IMR-90 (cell line): ENCODE results near the gene NKPD1. TPM values are rescaled to one million over a fixed set of nuclear protein-coding genes. Genes with fewer than 3 reads are reported as not detected.

ENCODE experiments used
- ATAC-seq: fragments of 200-7000 bp; cut with Tn5 transposase; 2 replicates; pipeline ENCODE4 v1.9.1; 2020; ENCODE audit warnings: low read depth, mild to moderate bottlenecking, moderate library complexity
- BruUV-seq: library from RNA; stranded (reverse); fragments of 400-500 nt; replicated peaks from 2 replicates; lab custom pipeline; 2021; lab: Mats Ljungman, UMichigan
- CTCF ChIA-PET: fragments of 300-600 bp; formaldehyde crosslinking; extraction: SDS; loops from one replicate; lab custom pipeline; 2021; ENCODE audit warnings: antibody characterized with exemption; lab: Yijun Ruan, JAX
- POLR2A ChIA-PET: fragments of 300-600 bp; sonication (Branson Sonifier 250); formaldehyde crosslinking; loops from one replicate; lab custom pipeline; 2022; ENCODE audit warnings: antibody characterized with exemption; ENCODE audit not compliant: unreplicated experiment; lab: Charles Lee
- DNase-seq: peaks from one replicate; pipeline ENCODE4 v3.0.0; 2013
- H2AFZ ChIP-seq: replicated peaks from 2 replicates; pipeline ENCODE3; 2013; ENCODE audit warnings: low read length, mild to moderate bottlenecking; ENCODE audit not compliant: poor library complexity
- H2AK5ac ChIP-seq: 2 replicates; pipeline ENCODE4 v1.6.1; 2013; ENCODE audit warnings: low read depth, low read length, inconsistent platforms
- H2AK9ac ChIP-seq: replicated peaks from 2 replicates; pipeline ENCODE3; 2013; ENCODE audit warnings: mild to moderate bottlenecking, low read depth, low read length, moderate library complexity; ENCODE audit not compliant: poor library complexity
- H2BK120ac ChIP-seq: 2 replicates; pipeline ENCODE4 v1.6.1; 2013; ENCODE audit warnings: low read depth, low read length, inconsistent platforms
- H2BK15ac ChIP-seq: 3 replicates; pipeline ENCODE4 v1.6.1; 2013; ENCODE audit warnings: low read depth, low read length, inconsistent platforms
- H2BK20ac ChIP-seq: 2 replicates; pipeline ENCODE4 v1.6.1; 2013; ENCODE audit warnings: low read depth, mild to moderate bottlenecking, inconsistent platforms, low read length, moderate library complexity
- H2BK5ac ChIP-seq: 2 replicates; pipeline ENCODE4 v1.6.1; 2013; ENCODE audit warnings: mild to moderate bottlenecking, low read depth, low read length, inconsistent platforms; ENCODE audit not compliant: poor library complexity, severe bottlenecking
- H3K14ac ChIP-seq: replicated peaks from 2 replicates; pipeline ENCODE4 v1.6.1; 2013; ENCODE audit warnings: low read depth, low read length, inconsistent platforms
- H3K18ac ChIP-seq: 2 replicates; pipeline ENCODE4 v1.6.1; 2013; ENCODE audit warnings: low read depth, low read length, control low read depth
- H3K23ac ChIP-seq: 2 replicates; pipeline ENCODE4 v1.6.1; 2013; ENCODE audit warnings: low read depth, low read length, inconsistent platforms
- H3K27ac ChIP-seq: 2 replicates; pipeline ENCODE4 v1.5.1; 2013; ENCODE audit warnings: mild to moderate bottlenecking, control low read depth, low read length; ENCODE audit not compliant: insufficient read depth
- H3K27me3 ChIP-seq: 2 replicates; pipeline ENCODE4 v1.6.1; 2013; ENCODE audit warnings: low read length; ENCODE audit not compliant: control insufficient read depth, insufficient read depth
- H3K36me3 ChIP-seq: 2 replicates; pipeline ENCODE4 v1.6.1; 2013; ENCODE audit warnings: low read length, mixed read lengths; ENCODE audit not compliant: control insufficient read depth, insufficient read depth
- H3K4ac ChIP-seq: 2 replicates; pipeline ENCODE4 v1.6.1; 2013; ENCODE audit warnings: low read depth, low read length, inconsistent platforms
- H3K4me1 ChIP-seq: 2 replicates; pipeline ENCODE4 v1.6.1; 2013; ENCODE audit warnings: low read length, mixed read lengths; ENCODE audit not compliant: control insufficient read depth, insufficient read depth
- H3K4me2 ChIP-seq: 2 replicates; pipeline ENCODE4 v1.6.1; 2013; ENCODE audit warnings: low read depth, mild to moderate bottlenecking, control low read depth, low read length, moderate library complexity
- H3K4me3 ChIP-seq: 2 replicates; pipeline ENCODE4 v1.5.1; 2013; ENCODE audit warnings: low read depth, mild to moderate bottlenecking, control low read depth, low read length, moderate library complexity; ENCODE audit not compliant: insufficient read depth
- H3K56ac ChIP-seq: 2 replicates; pipeline ENCODE4 v1.6.1; 2013; ENCODE audit warnings: low read length, inconsistent platforms; ENCODE audit not compliant: insufficient read depth; ENCODE audit errors: extremely low read depth
- H3K79me1 ChIP-seq, 2 experiments: 2 replicates each; pipeline ENCODE4 v1.6.1; 2013; ENCODE audit warnings: low read length in 2 of 2, inconsistent platforms in 1 of 2, low read depth in 1 of 2
- H3K9ac ChIP-seq: 2 replicates; pipeline ENCODE4 v1.6.1; 2013; ENCODE audit warnings: low read depth, low read length, control low read depth
- H3K9me1 ChIP-seq: 2 replicates; pipeline ENCODE4 v1.6.1; 2013; ENCODE audit warnings: low read length, inconsistent platforms; ENCODE audit not compliant: insufficient read depth
- H3K9me3 ChIP-seq: 2 replicates; pipeline ENCODE4 v1.6.1; 2013; ENCODE audit warnings: low read length; ENCODE audit not compliant: control insufficient read depth, insufficient read depth
- H4K20me1 ChIP-seq: 2 replicates; pipeline ENCODE4 v1.6.1; 2013; ENCODE audit warnings: low read length, inconsistent platforms; ENCODE audit not compliant: insufficient read depth
- H4K5ac ChIP-seq: 2 replicates; pipeline ENCODE4 v1.6.1; 2013; ENCODE audit warnings: mild to moderate bottlenecking, low read depth, low read length, control low read depth
- H4K8ac ChIP-seq, 2 experiments: 2 replicates each; pipeline ENCODE4 v1.6.1; 2013; ENCODE audit warnings: low read depth in 2 of 2, low read length in 2 of 2, control low read depth in 1 of 2, inconsistent platforms in 1 of 2
- H4K91ac ChIP-seq: 2 replicates; pipeline ENCODE4 v1.6.1; 2013; ENCODE audit warnings: low read depth, low read length, inconsistent platforms; ENCODE audit not compliant: insufficient read depth
- BHLHE40 ChIP-seq: fragments of 150-350 bp; IDR thresholded peaks from 2 replicates; pipeline ENCODE4 v1.6.1; 2016; ENCODE audit warnings: mild to moderate bottlenecking, low read depth, low read length
- CEBPB ChIP-seq: IDR thresholded peaks from 2 replicates; pipeline ENCODE4 v1.6.1; 2012; ENCODE audit warnings: low read depth, low read length, improper control_type of control experiment
- CHD1 ChIP-seq: IDR thresholded peaks from 2 replicates; pipeline ENCODE4 v1.6.1; 2012; ENCODE audit warnings: low read depth, low read length, improper control_type of control experiment
- CTCF ChIP-seq: conservative IDR thresholded peaks from 2 replicates; pipeline ENCODE4 v1.5.1; 2012; ENCODE audit warnings: mild to moderate bottlenecking, low read depth, low read length, improper control_type of control experiment
- FOS ChIP-seq: fragments of 150-350 bp; IDR thresholded peaks from 2 replicates; pipeline ENCODE4 v1.6.1; 2016; ENCODE audit warnings: low read depth, low read length
- MAFK ChIP-seq: IDR thresholded peaks from 2 replicates; pipeline ENCODE4 v1.6.1; 2012; ENCODE audit warnings: low read depth, low read length, improper control_type of control experiment
- MAZ ChIP-seq: IDR thresholded peaks from 2 replicates; pipeline ENCODE4 v1.6.1; 2012; ENCODE audit warnings: low read depth, mild to moderate bottlenecking, low read length, improper control_type of control experiment, moderate library complexity, borderline replicate concordance
- MXI1 ChIP-seq: IDR thresholded peaks from 2 replicates; pipeline ENCODE4 v1.6.1; 2012; ENCODE audit warnings: low read depth, mild to moderate bottlenecking, low read length, moderate library complexity, borderline replicate concordance
- NFE2L2 ChIP-seq: fragments of 150-350 bp; IDR thresholded peaks from 2 replicates; pipeline ENCODE4 v1.6.1; 2016; ENCODE audit warnings: low read depth, mild to moderate bottlenecking, low read length
- POLR2A ChIP-seq: IDR thresholded peaks from 2 replicates; pipeline ENCODE4 v1.6.1; 2012; ENCODE audit warnings: mild to moderate bottlenecking, low read depth, low read length
- RAD21 ChIP-seq: IDR thresholded peaks from 2 replicates; pipeline ENCODE4 v1.6.1; 2012; ENCODE audit warnings: low read length, improper control_type of control experiment
- RCOR1 ChIP-seq: IDR thresholded peaks from 2 replicates; pipeline ENCODE4 v1.6.1; 2012; ENCODE audit warnings: mild to moderate bottlenecking, low read length, improper control_type of control experiment; ENCODE audit not compliant: insufficient replicate concordance
- RFX5 ChIP-seq: IDR thresholded peaks from 2 replicates; pipeline ENCODE4 v1.8.0; 2012; ENCODE audit warnings: low read depth, mild to moderate bottlenecking, low read length, moderate library complexity
- SMC3 ChIP-seq: fragments of 150-350 bp; IDR thresholded peaks from 2 replicates; pipeline ENCODE4 v1.6.1; 2016; ENCODE audit warnings: low read depth, mild to moderate bottlenecking, antibody characterized with exemption, low read length, moderate library complexity
- WGBS, 2 experiments: methylation state at CpG; one replicate each; pipeline versions ENCODE4 v1.1.5 to v1.1.7; 2013; ENCODE audit warnings: missing lambda C conversion rate in 2 of 2; ENCODE audit not compliant: insufficient read length in 1 of 2; ENCODE audit errors: extremely low coverage in 2 of 2; 5-methylcytosine and 5-hydroxymethylcytosine counted together
- dilution Hi-C: fragments of 300-500 bp; cut with HindIII; formaldehyde crosslinking; loops from one replicate; pipeline ENCODE4 v1.14.3; 2018; ENCODE audit warnings: low sequenced_read_pairs; ENCODE audit not compliant: unreplicated experiment
- in situ Hi-C: fragments of 300-500 bp; cut with MboI; formaldehyde crosslinking; loops from 3 replicates; pipeline ENCODE4 v1.14.3; 2019; ENCODE audit warnings: low sequenced_read_pairs, inconsistent platforms, mixed read lengths
- intact Hi-C: fragments of 100-400 bp; cut with micrococcal nuclease; formaldehyde crosslinking; loops from 2 replicates; pipeline ENCODE4 v1.10.0; 2022
- polyA plus RNA-seq, 3 experiments: library from polyadenylated mRNA; depleted of rRNA; stranded (reverse); fragments of >200 nt; gene quantifications; 2 replicates each; pipeline ENCODE4 v1.2.3, GENCODE V29; 2012; ENCODE audit warnings: low replicate concordance in 1 of 3
- total RNA-seq: library from RNA; depleted of rRNA; stranded (reverse); fragments of >200 nt; gene quantifications from 2 replicates; pipeline ENCODE4 v1.2.3, GENCODE V29; 2012
- TF ChIP-seq, protein P1 (sequence below): fragments of 150-350 bp; IDR thresholded peaks from 2 replicates; pipeline ENCODE4 v1.6.1; 2016; ENCODE audit warnings: low read depth, mild to moderate bottlenecking, low read length, moderate library complexity, borderline replicate concordance
- TF ChIP-seq, protein P2 (sequence below): fragments of 150-350 bp; IDR thresholded peaks from 2 replicates; pipeline ENCODE4 v1.6.1; 2017; ENCODE audit warnings: mild to moderate bottlenecking, antibody characterized with exemption, low read length, low read depth

Gene NKPD1
- total and polyA plus RNA-seq, 2 of the 4 experiments (the other 2 are of a cell fraction) = under 0.01 to 0.09 TPM

GRCh38 chr19:45159971-45160324 lies 834 bp downstream of the NKPD1 start:
- Histone ChIP-seq H2BK20ac (no peak overlapping the region), H4K91ac (no peak overlapping the region), H3K4ac (no peak overlapping the region), H3K27ac (no peak overlapping the region), H3K23ac (no peak overlapping the region), H2AFZ (peak overlapping the region; percentile 51), H2BK5ac (no peak overlapping the region), H4K20me1 (peaks cover 5% of the 10 kb centered on the region; the same call in 1 of the 2 replicates), H3K4me3 (no peak overlapping the region), H2AK9ac (no peak overlapping the region), H3K36me3 (no peaks in the 10 kb centered on the region), H3K18ac (no peak overlapping the region), H3K9ac (no peak overlapping the region), H3K14ac (no peak overlapping the region), H2AK5ac (no peak overlapping the region), H4K5ac (no peak overlapping the region), H3K27me3 (peaks cover 22% of the 10 kb centered on the region), H3K56ac (no peak overlapping the region), H3K9me3 (no peaks in the 10 kb centered on the region), H3K9me1 (no peaks in the 10 kb centered on the region), H3K4me1 (peaks cover 2% of the 10 kb centered on the region; the same call in 1 of the 2 replicates), H2BK120ac (no peak overlapping the region), H4K8ac (no peak overlapping the region), H2BK15ac (no peak overlapping the region), H3K79me1 (no peaks in the 10 kb centered on the region), H3K4me2 (no peak overlapping the region)
- intact Hi-C loops (no loop called here), dilution Hi-C loops (no loop called here), in situ Hi-C loops (no loop called here)
- ChIA-PET POLR2A (no interaction called here), CTCF (interaction anchor here (1.7 kb wide), 1 partner anchor 89 kb away, joined by 4 read pairs; no protein-coding TSS in a partner anchor)
- no TSS peak for BruUV-seq
- 79% methylated on average over 7 of the region's 10 CpGs; no CpG with 5 or more reads in 1 of the 2 experiments for WGBS, 2 experiments
- no peak for DNase-seq
- no peak for ATAC-seq
- TF ChIP-seq RAD21 (no peak), CEBPB (no peak), CTCF (no peak), CHD1 (no peak), FOS (no peak), MXI1 (no peak), NFE2L2 (no peak), SMC3 (no peak), MAZ (no peak), RCOR1 (no peak), RFX5 (no peak), MAFK (no peak), BHLHE40 (no peak), POLR2A (no peak)
- TF ChIP-seq, protein P1, sequence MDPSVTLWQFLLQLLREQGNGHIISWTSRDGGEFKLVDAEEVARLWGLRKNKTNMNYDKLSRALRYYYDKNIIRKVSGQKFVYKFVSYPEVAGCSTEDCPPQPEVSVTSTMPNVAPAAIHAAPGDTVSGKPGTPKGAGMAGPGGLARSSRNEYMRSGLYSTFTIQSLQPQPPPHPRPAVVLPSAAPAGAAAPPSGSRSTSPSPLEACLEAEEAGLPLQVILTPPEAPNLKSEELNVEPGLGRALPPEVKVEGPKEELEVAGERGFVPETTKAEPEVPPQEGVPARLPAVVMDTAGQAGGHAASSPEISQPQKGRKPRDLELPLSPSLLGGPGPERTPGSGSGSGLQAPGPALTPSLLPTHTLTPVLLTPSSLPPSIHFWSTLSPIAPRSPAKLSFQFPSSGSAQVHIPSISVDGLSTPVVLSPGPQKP = no peak
- TF ChIP-seq, protein P2, sequence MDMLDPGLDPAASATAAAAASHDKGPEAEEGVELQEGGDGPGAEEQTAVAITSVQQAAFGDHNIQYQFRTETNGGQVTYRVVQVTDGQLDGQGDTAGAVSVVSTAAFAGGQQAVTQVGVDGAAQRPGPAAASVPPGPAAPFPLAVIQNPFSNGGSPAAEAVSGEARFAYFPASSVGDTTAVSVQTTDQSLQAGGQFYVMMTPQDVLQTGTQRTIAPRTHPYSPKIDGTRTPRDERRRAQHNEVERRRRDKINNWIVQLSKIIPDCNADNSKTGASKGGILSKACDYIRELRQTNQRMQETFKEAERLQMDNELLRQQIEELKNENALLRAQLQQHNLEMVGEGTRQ = no peak
